HepG2 (cell line): Measurements from ENCODE around the gene PCDHGB3. TPM values are rescaled to one million over a fixed set of nuclear protein-coding genes. Genes with fewer than 3 reads are reported as not detected.
"Not testable (repeated sequence)": the region's sequence is repeated elsewhere in the genome, so short reads cannot be mapped to it uniquely, and the experiment has no call there.

Source experiments
- ATAC-seq: fragments of 200-7000 bp; cut with Tn5 transposase; 3 replicates; pipeline ENCODE4 v1.9.1; 2020; ENCODE audit warnings: mild to moderate bottlenecking, moderate library complexity
- BruUV-seq: library from RNA; stranded (reverse); fragments of 400-500 nt; replicated peaks from 2 replicates; lab custom pipeline; 2021; lab: Mats Ljungman, UMichigan
- CTCF ChIA-PET: fragments of 300-600 bp; formaldehyde crosslinking; extraction: SDS; loops from one replicate; lab custom pipeline; 2021; ENCODE audit warnings: low total read pairs, inconsistent platforms, low intra/inter-chr PET ratio; lab: Yijun Ruan, JAX
- POLR2A ChIA-PET: fragments of 350-600 bp; sonication (Branson Sonifier 250); formaldehyde crosslinking; loops from one replicate; lab custom pipeline; 2020; ENCODE audit warnings: antibody characterized with exemption, inconsistent platforms; lab: Yijun Ruan, JAX
- DNase-seq: peaks from one replicate; pipeline ENCODE4 v3.0.0-alpha.2; 2015; ENCODE audit warnings: low spot score
- FAIRE-seq: peaks from 3 replicates; lab custom pipeline; 2011; peaks lifted over from hg19 to GRCh38; lab: Jason Lieb, UNC
- H2AFZ ChIP-seq: one replicate; pipeline ENCODE4 v1.6.1; 2011; ENCODE audit warnings: low read length, inconsistent platforms
- H3K27ac ChIP-seq: fragments of 300-600 bp; 3 replicates; pipeline ENCODE4 v1.8.0; 2011; ENCODE audit warnings: mixed run types, mild to moderate bottlenecking, mixed read lengths, low read length, inconsistent platforms; ENCODE audit not compliant: insufficient read depth; ENCODE audit errors: extremely low read length
- H3K27me3 ChIP-seq, 2 experiments: fragments of 200-600 bp in 1 of 2; 2 replicates in 1 of 2; 3 replicates in 1 of 2; pipeline versions ENCODE4 v1.6.0 to v1.8.0; 2011; ENCODE audit warnings: low read length in 2 of 2, mild to moderate bottlenecking in 2 of 2, moderate library complexity in 2 of 2, inconsistent platforms in 1 of 2; ENCODE audit not compliant: insufficient read depth in 2 of 2, control insufficient read depth in 1 of 2
- H3K36me3 ChIP-seq, 2 experiments: fragments of 200-600 bp in 1 of 2; replicated peaks in 1 of 2; 2 replicates in 1 of 2; 3 replicates in 1 of 2; pipeline versions ENCODE4 v1.5.1 to v1.8.0; 2011; ENCODE audit warnings: low read length in 2 of 2, inconsistent platforms in 1 of 2; ENCODE audit not compliant: insufficient read depth in 2 of 2, control insufficient read depth in 1 of 2
- H3K4me1 ChIP-seq: 2 replicates; pipeline ENCODE4 v1.5.1; 2012; ENCODE audit warnings: low read length, inconsistent platforms; ENCODE audit not compliant: insufficient read depth
- H3K4me2 ChIP-seq: 2 replicates; pipeline ENCODE4 v1.6.0; 2011; ENCODE audit warnings: low read depth, low read length, inconsistent platforms
- H3K4me3 ChIP-seq, 3 experiments: fragments of 200-600 bp in 1 of 3; sonication (generic), shearing (Covaris generic) in 1 of 3; replicated peaks in 1 of 3; 2 replicates each; pipeline ENCODE4 v1.5.1; 2011 to 2016; ENCODE audit warnings: low read length in 3 of 3, inconsistent platforms in 2 of 3, low read depth in 2 of 3, mild to moderate bottlenecking in 2 of 3, control low read depth in 1 of 3, mixed read lengths in 1 of 3; ENCODE audit not compliant: insufficient read depth in 1 of 3
- H3K79me2 ChIP-seq: one replicate; pipeline ENCODE4 v1.6.1; 2011; ENCODE audit warnings: low read length, inconsistent platforms; ENCODE audit not compliant: insufficient read depth
- H3K9ac ChIP-seq: 2 replicates; pipeline ENCODE4 v1.6.0; 2011; ENCODE audit warnings: mild to moderate bottlenecking, low read depth, low read length, inconsistent platforms; ENCODE audit not compliant: insufficient read depth
- H3K9me3 ChIP-seq: 2 replicates; pipeline ENCODE4 v1.5.1; 2012; ENCODE audit warnings: mild to moderate bottlenecking, low read length
- H4K20me1 ChIP-seq: 2 replicates; pipeline ENCODE4 v1.6.0; 2011; ENCODE audit warnings: inconsistent platforms, mild to moderate bottlenecking, low read length, moderate library complexity; ENCODE audit not compliant: insufficient read depth
- SP140L ChIP-seq: sonication (generic); formaldehyde crosslinking; IDR thresholded peaks from 2 replicates; pipeline ENCODE4 v1.4.0; 2020; ENCODE audit warnings: missing genetic modification reagents, borderline replicate concordance
- ZNF33A ChIP-seq: sonication (generic); formaldehyde crosslinking; IDR thresholded peaks from 2 replicates; pipeline ENCODE4 v1.5.1; 2020; ENCODE audit warnings: missing genetic modification reagents, mild to moderate bottlenecking, moderate library complexity, borderline replicate concordance
- WGBS: methylation state at CpG from one replicate; pipeline ENCODE4 v1.1.6; 2017; ENCODE audit warnings: low lambda C conversion rate; 5-methylcytosine and 5-hydroxymethylcytosine counted together
- in situ Hi-C: cut with HindIII; loops from 2 replicates; pipeline ENCODE4 v1.10.0; 2017; ENCODE audit warnings: low pct_unique_long_range_greater_than_20kb; ENCODE audit not compliant: extremely low pct_ligation_motif_present
- intact Hi-C: fragments of 100-400 bp; cut with micrococcal nuclease; formaldehyde crosslinking; loops from one replicate; pipeline ENCODE4 v1.10.0; 2022; ENCODE audit not compliant: unreplicated experiment
- polyA plus RNA-seq, 8 experiments: library from polyadenylated mRNA; depleted of rRNA in 3 of 8; stranded (reverse) in 7 of 8; unstranded in 1 of 8; fragments of >200 nt; fragmentation: Illumina TruSeq in 4 of 8; extraction: Trizol in 4 of 8; gene quantifications; 2 replicates each; pipeline versions ENCODE4 v1.2.1 to v1.2.3, GENCODE V29; 2011 to 2016; ENCODE audit warnings: low read depth in 4 of 8, missing spikeins in 1 of 8, mixed read lengths in 1 of 8; ENCODE audit not compliant: insufficient read depth in 1 of 8
- total RNA-seq, 5 experiments: library from RNA; depleted of rRNA; stranded (reverse); fragments of >200 nt; fragmentation: Illumina TruSeq; extraction: Trizol; gene quantifications; 2 replicates each; pipeline ENCODE4 v1.2.3, GENCODE V29; 2016; ENCODE audit warnings: low read depth in 1 of 5

Gene PCDHGB3
- total and polyA plus RNA-seq, 2 of the 13 experiments (the other 11 are each of a cell fraction or from before 2014, with no cell fraction given): 0.40 to 0.44 TPM

DNA sequence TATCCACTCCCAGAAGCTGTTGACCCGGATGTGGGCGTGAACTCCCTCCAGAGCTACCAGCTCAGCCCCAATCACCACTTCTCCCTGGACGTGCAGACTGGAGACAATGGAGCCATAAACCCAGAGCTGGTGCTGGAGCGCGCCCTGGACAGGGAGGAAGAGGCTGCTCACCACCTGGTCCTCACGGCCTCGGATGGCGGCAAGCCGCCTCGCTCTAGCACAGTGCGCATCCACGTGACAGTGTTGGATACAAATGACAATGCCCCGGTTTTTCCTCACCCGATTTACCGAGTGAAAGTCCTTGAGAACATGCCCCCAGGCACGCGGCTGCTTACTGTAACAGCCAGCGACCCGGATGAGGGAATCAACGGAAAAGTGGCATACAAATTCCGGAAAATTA lies 23.2 kb downstream of the PCDHGB3 start:
- no peak overlapping the region for H3K4me3 ChIP-seq
- TF ChIP-seq SP140L (CRISPR knock-in tag) (no peak), ZNF33A (CRISPR knock-in tag) (no peak)
- TF ChIP-seq, all 625 proteins: peak for 0
- H3K9me3 ChIP-seq: peaks cover 51% of the 10 kb centered on the region
- POLR2A ChIA-PET: no interaction called here
- intact Hi-C loops (no loop called here), in situ Hi-C loops (no loop called here)
- peaks cover 5% of the 10 kb centered on the region; the same call in 1 of the 2 replicates for H3K4me1 ChIP-seq
- H3K4me2 ChIP-seq: no peak overlapping the region
- ATAC-seq: no peak
- BruUV-seq: no TSS peak
- DNase-seq: no peak
- no peaks in the 10 kb centered on the region for H3K36me3 ChIP-seq
- FAIRE-seq: no peak
- H2AFZ ChIP-seq: no peak overlapping the region
- H3K79me2 ChIP-seq: no peaks in the 10 kb centered on the region
- H3K27me3 ChIP-seq: no peaks in the 10 kb centered on the region
- H3K27ac ChIP-seq: no peak overlapping the region
- 64% methylated on average over 16 of the region's 21 CpGs for WGBS
- H4K20me1 ChIP-seq: no peaks in the 10 kb centered on the region
- no peak overlapping the region for H3K9ac ChIP-seq
- CTCF ChIA-PET: no interaction called here

DNA sequence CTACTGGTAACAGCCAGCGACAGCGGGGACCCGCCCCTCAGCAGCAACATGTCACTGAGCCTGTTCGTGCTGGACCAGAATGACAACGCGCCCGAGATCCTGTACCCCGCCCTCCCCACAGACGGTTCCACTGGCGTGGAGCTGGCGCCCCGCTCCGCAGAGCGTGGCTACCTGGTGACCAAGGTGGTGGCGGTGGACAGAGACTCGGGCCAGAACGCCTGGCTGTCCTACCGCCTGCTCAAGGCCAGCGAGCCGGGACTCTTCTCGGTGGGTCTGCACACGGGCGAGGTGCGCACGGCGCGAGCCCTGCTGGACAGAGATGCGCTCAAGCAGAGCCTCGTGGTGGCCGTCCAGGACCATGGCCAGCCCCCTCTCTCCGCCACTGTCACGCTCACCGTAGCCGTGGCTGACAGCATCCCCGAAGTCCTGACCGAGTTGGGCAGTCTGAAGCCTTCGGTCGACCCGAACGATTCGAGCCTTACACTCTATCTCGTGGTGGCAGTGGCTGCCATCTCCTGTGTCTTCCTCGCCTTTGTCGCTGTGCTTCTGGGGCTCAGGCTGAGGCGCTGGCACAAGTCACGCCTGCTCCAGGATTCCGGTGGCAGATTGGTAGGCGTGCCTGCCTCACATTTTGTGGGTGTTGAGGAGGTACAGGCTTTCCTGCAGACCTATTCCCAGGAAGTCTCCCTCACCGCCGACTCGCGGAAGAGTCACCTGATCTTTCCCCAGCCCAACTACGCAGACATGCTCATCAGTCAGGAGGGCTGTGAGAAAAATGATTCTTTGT lies 24.6 kb downstream of the PCDHGB3 start:
- intact Hi-C loops, H3K36me3 ChIP-seq, H2AFZ ChIP-seq, DNase-seq, ATAC-seq, H4K20me1 ChIP-seq, CTCF ChIA-PET, H3K9ac ChIP-seq, BruUV-seq, in situ Hi-C loops, H3K4me1 ChIP-seq, H3K79me2 ChIP-seq, H3K4me2 ChIP-seq, H3K27me3 ChIP-seq, H3K4me3 ChIP-seq, FAIRE-seq, POLR2A ChIA-PET, H3K27ac ChIP-seq: not testable (repeated sequence)
- peaks cover 51% of the 10 kb centered on the region for H3K9me3 ChIP-seq
- WGBS: 82% methylated on average over 23 of the region's 53 CpGs
